Fibroblast of skin of scalp (primary cell): ENCODE results near the gene USP32.
"Not testable (repeated sequence)": the region's sequence is repeated elsewhere in the genome, so short reads cannot be mapped to it uniquely, and the experiment has no call there.

ENCODE experiments used
- DNase-seq: peaks from one replicate; pipeline ENCODE4 v3.0.0-alpha.2; 2013

The USP32 gene

GRCh38 chr17:60293580-60294335 is 98.2 kb downstream of the USP32 start:
- no peak for DNase-seq

DNA sequence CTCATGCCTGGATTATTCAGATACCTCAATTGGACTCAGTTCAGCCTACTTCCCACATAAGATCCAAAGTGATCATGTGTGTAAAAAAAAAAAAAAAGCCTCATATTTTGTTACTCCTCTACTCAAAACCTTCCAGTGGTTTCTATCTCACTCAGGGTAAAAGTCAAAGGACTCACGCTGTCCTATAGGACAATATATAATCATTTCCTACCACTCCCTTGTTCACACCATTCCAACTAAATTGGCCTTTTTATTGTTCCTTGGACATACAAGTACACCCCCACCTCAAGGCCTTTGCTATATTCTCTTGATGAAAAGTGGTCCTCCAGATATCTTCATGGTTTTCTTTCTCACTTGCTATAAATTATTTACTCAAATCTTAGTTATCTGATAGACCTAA is 99.2 kb downstream of the USP32 start:
- DNase-seq = no peak

DNA sequence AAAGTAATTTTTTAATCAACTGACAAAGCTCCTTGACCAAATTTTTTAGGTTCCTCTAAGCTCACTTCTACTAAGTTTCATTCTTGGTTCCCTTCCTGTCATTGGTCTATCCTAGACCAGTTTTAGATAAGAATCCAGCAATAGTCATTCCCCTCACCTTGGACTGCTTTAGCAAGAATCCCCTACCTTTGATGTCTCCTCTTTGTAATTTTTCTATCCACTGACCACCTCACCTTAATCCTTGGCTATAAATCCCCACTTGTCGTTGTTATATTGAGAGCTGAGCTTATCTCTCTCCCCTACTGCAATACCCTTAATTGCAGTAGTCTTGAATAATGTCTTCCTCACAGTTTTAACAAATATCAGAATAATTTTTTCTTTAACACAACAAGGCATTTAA is 107.2 kb downstream of the USP32 start:
- DNase-seq = no peak

- no peak for DNase-seq
Measured at GRCh38 chr17:60283816-60284215, 108.1 kb downstream of the USP32 start.

DNA sequence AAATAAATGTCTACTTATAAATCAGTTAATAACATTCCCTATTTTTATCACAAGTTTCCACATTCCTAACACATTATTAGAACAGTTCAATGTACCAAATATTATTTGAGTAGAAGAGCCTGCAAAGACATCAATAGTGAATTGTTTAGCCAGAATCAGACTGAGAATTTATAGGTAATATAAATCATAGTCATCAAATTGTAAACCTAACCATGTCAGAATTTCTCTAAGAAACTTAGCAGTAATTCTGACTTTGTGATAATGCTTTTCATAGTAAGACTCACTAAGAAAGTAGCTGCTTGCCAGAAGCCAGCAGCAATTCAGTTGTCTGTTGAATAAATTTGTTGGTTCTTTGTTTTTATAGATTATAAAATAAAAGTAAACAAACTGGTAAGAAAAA is 111.3 kb downstream of the USP32 start:
- DNase-seq = no peak

GRCh38 chr17:60278237-60278636 is 113.7 kb downstream of the USP32 start:
- DNase-seq = no peak

DNA sequence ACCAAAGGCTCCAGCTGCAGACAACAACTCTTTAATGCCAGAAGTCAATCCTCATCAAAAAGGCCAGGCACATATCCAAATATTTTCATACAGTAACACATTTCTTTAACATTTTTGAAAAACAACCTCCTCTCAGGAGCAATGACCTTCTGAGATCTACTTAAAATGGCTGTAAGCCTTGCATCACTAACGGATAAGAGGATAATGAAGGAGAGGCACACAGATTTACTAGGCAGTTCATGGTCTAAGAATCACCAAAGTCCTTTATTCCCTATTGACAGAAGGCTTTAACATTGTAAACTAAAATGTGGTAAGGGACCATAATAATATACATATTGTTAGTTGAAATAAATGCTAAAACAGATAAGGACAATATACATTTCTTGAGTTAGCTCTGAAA is 114.7 kb downstream of the USP32 start:
- DNase-seq = no peak

- DNase-seq = no peak
Measured at GRCh38 chr17:60269417-60269816, 122.5 kb downstream of the USP32 start.

DNA sequence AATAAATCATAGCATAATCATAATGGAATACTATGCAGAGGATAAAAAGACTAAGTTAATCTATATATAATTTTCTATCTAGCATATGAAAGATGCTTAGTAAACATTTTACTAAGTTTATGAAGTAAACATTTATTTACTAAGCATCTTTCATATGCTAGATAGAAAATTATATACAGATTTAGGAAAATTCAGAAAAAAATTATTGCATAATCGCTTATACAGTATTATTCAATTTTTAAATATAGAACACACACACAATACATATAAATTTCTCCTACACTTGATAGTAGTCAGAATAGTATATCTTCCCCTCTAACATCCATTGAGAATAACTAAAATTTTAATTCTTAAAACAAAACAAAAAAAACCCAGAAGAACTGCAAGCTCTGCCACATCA is 131.4 kb downstream of the USP32 start:
- no peak for DNase-seq

- no peak for DNase-seq
Measured at GRCh38 chr17:60258313-60258712, 133.6 kb downstream of the USP32 start.

- DNase-seq = no peak
Measured at GRCh38 chr17:60256174-60256573, 135.8 kb downstream of the USP32 start.

DNA sequence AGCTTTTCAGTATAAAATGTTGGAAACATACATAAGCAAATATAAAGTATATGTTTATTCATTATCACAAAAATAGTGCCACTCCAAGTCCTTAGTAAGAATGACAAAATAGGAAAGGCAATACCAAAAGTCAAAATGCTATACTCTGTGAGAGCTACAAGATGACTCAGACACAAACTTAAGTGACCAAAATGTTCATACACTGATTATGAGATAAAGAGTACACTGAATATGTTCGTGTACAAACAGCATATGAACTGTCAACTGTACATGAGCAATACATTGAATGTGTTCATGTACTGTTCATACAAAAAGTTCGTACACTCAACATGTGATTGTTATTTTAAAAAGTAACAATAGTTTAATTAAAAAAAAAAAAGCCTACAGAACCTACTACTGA is 138.9 kb downstream of the USP32 start:
- DNase-seq = no peak

DNA sequence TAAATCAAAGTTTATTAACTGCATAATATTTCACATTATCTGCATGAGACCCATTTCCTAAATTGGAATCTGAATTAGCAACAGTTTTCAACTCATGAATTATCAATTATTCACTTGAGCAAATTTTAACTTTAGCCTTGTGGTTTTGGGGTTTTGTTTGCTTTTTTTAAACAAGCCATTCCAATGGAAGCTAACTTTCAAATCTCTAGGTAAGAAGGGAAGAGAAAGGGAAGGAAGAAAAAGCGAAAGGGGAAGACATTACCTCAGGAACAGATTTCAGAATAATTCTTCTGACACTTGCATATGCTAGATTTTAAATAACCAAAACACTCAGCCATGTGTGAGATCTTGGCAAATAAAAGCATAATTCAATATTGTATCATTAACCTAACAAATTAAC is 139.5 kb downstream of the USP32 start:
- DNase-seq = no peak

DNA sequence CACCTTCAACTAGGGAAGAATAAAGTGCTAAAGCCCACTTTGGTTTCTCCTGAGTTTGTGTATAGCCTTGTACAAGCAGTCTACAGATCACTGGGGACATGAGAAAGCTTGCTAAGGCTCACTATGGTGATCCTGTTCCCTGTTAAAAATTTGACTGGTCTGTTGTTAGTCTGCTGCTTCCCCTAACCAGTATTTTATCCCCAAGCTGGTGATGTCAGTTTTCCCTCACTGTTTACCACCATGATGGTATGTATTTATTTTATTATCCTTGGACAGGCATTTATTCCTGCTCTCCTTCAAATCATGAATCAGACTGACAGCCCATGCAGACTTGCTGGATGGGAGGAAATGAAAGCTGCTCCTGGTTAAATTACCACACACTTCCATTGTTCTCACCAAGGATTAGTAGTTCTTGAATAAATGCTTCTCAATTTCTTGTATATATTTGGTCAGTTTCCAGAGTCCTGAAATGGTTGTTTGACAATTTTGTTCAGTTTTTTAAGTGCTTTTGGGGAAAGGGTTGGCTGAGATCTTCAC is 142.6 kb downstream of the USP32 start:
- no peak for DNase-seq

- no peak for DNase-seq
Measured at GRCh38 chr17:60248618-60249289, 143.2 kb downstream of the USP32 start.

GRCh38 chr17:60247836-60248461 is 144.0 kb downstream of the USP32 start:
- DNase-seq = no peak

DNA sequence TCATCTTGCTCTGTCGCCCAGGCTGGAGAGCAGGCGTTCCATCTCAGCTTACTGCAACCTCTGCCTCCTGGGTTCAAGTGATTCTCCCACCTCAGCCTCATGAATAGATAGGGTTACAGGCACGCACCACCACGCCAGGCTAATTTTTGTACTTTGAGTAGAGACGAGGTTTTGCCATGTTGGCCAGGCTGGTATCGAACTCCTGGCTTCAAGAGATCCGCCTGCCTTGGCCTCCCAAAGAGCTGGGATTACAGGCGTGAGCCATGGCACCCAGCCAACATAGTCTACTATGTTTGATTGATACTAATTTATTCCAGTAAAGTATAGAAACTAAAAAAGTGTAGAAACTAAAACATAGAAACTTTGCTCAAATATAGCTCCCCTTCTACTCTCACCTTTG is 147.3 kb downstream of the USP32 start:
- no peak for DNase-seq

- no peak for DNase-seq
Measured at GRCh38 chr17:60240290-60240689, 151.6 kb downstream of the USP32 start.

GRCh38 chr17:60231691-60232090 is 160.2 kb downstream of the USP32 start:
- peak; percentile 29 for DNase-seq

- peak; percentile 31 for DNase-seq
Measured at GRCh38 chr17:60231234-60231633, 160.7 kb downstream of the USP32 start.

DNA sequence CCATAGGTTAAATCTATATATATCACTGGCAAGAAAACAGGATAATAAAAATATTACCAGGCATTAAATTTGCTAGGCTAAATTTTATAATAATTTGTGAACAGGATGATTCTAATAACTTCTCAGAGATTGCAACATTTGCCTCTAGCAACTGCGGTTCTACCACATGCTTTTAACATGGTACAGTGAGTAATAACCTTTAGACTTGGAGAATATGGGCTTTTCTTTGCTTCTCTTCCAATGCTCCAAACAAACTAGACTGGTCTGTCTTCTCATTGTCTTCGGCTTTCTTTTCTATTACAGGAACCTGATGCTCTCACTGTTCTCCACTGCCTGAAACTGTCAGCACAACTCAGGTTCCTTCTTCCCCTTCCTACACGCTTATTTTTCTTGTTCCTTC is 161.6 kb downstream of the USP32 start:
- DNase-seq = no peak

DNA sequence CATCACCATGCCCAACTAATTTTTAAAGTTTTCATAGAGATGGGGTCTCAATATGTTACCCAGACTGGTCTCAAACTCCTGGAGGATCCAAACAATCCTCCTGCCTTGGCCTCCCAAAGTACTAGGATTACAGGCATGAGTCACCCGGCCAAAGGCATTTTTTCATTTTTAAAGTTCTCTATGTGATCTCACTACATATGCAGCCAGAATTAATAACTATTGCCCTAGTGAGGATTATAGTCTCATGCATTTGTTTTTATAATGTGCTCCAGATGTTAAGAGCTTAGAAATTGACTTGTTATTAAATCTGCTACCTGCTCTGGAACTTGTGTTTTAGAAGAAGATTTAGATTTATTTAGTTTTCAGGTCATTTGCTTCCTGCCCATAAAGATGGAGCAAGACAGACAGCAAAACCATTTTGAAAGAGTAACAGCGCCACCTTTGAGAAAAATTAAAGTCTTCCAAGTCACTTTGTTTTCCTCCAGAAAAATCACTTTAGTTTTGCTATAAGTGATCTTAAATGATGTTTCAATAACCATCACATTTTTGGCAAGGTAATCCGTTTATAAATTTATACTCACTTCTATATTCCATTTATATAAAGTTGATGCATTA is 162.6 kb downstream of the USP32 start:
- peak; percentile 52 for DNase-seq

- DNase-seq = not testable (repeated sequence)
Measured at GRCh38 chr17:60227276-60227675, 164.7 kb downstream of the USP32 start.
